Measurements from ENCODE around the gene RNF157.

Gene RNF157

DNA sequence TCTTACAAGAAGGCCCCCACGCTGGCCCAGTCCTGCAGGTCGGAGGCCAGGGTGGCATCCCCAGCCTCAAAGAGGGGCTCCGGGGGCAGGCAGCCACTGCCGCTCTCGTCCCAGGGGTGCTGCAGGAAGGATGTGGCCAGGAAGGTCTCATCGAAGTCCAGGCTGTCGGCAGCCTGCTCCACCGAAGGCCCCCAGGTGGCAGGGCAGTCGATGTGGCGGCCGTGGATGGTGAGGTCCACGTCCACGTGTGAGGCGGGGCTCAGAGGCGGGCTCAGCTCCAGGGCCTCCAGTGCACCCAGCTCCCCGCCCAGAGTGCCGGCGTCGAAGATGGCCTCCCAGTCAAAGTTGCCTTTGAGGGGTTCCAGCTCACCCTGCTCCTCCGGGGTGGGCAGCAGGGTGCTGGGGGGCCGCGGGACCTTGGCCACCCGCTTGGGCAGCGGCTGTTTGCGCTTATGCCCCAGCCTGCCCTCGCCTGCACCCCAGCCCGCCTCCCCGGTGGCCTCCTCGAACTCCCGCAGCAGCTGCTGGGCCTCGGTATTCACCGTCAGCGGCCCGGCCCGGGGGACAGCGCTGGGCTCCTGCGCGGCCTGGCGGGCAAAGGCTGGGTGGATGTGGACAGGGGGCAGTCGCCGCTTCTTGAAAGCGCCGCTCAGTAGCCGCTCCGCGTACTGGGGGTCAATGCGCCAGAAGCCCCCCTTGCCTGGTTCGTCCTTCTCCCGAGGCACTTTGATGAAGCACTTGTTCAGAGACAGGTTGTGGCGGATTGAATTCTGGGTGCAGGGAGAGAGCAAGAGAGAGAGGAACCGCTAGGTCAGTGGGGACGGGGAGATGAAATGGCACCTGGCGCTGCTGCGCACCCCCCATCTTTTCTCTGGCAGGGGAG lies 102.7 kb downstream of the RNF157 start:
- POLR2A ChIA-PET: no interaction called here
- H3K36me3 ChIP-seq (ENCODE audit: control insufficient read depth in 4 of 4, insufficient read depth in 4 of 4, low read length in 3 of 4): no peaks in the 10 kb centered on the region
- CTCF ChIA-PET: interaction anchor here (0.6 to 1.6 kb wide), 4 partner anchors 10 to 142 kb away, joined by 3 to 4 read pairs (median 4); no protein-coding TSS in a partner anchor
- H3K27me3 ChIP-seq (replicated peaks in 2 of 5; ENCODE audit: control insufficient read depth in 4 of 5, insufficient read depth in 5 of 5, low read length in 4 of 5): peaks cover 0 to 33% (median 18%) of the 10 kb centered on the region in 5 experiments
- H3K4me1 ChIP-seq (ENCODE audit: control extremely low read depth in 1 of 4, control insufficient read depth in 4 of 4, insufficient read depth in 4 of 4, low read length in 3 of 4): peaks cover 2 to 29% (median 24%) of the 10 kb centered on the region in 4 experiments
- H3K4me3 ChIP-seq (ENCODE audit: control insufficient read depth in 1 of 7, extremely low read depth in 1 of 7, insufficient read depth in 4 of 7, low read depth in 2 of 7, low read length in 6 of 7): no peak overlapping the region
- no peak for DNase-seq
- no peak overlapping the region for H3K27ac ChIP-seq (ENCODE audit: insufficient read depth in 1 of 2, low read depth in 1 of 2, low read length in 2 of 2, poor library complexity in 1 of 2, severe bottlenecking in 2 of 2)
- WGBS (ENCODE audit: insufficient coverage): 87% methylated on average over 51 of the region's 54 CpGs
- no peaks in the 10 kb centered on the region for H3K9me3 ChIP-seq (ENCODE audit: control extremely low read depth in 1 of 5, control insufficient read depth in 4 of 5, insufficient read depth in 2 of 5, low read depth in 1 of 5, low read length in 4 of 5)

DNA sequence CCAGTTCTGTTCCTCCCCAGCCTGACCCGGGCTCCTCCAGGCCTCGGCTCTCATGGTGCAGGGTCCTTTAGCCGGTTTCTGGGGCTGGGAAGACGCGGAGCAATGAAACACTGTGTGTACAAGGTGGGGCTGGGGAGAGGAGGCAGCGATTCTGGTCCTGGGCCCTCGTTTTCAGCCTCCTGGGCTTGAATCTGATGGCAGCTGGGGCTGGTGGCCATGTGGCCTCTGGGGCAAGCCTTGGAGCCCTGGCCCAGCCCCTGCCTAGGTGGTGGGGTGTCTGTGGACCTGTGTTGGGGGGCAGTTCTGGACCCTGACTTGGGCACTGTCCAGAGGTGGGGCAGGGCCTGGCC lies 103.3 kb downstream of the RNF157 start:
- 93% methylated on average over 7 of the region's 7 CpGs for WGBS (ENCODE audit: insufficient coverage)
- ChIA-PET POLR2A (no interaction called here), CTCF (interaction anchor here (0.6 to 1.6 kb wide), 3 partner anchors 9 to 143 kb away, joined by 3 to 4 read pairs (median 3); no protein-coding TSS in a partner anchor)
- DNase-seq: no peak
- peaks cover 2 to 25% (median 19%) of the 10 kb centered on the region in 4 experiments for H3K4me1 ChIP-seq (ENCODE audit: control extremely low read depth in 1 of 4, control insufficient read depth in 4 of 4, insufficient read depth in 4 of 4, low read length in 3 of 4)
- no peak overlapping the region for H3K27ac ChIP-seq (ENCODE audit: insufficient read depth in 1 of 2, low read depth in 1 of 2, low read length in 2 of 2, poor library complexity in 1 of 2, severe bottlenecking in 2 of 2)
- H3K9me3 ChIP-seq (ENCODE audit: control extremely low read depth in 1 of 5, control insufficient read depth in 4 of 5, insufficient read depth in 2 of 5, low read depth in 1 of 5, low read length in 4 of 5): no peaks in the 10 kb centered on the region
- no peak overlapping the region for H3K4me3 ChIP-seq (ENCODE audit: control insufficient read depth in 1 of 7, extremely low read depth in 1 of 7, insufficient read depth in 4 of 7, low read depth in 2 of 7, low read length in 6 of 7)
- H3K27me3 ChIP-seq (replicated peaks in 2 of 5; ENCODE audit: control insufficient read depth in 4 of 5, insufficient read depth in 5 of 5, low read length in 4 of 5): peaks cover 0 to 33% (median 18%) of the 10 kb centered on the region in 5 experiments
- H3K36me3 ChIP-seq (ENCODE audit: control insufficient read depth in 4 of 4, insufficient read depth in 4 of 4, low read length in 3 of 4): no peaks in the 10 kb centered on the region

DNA sequence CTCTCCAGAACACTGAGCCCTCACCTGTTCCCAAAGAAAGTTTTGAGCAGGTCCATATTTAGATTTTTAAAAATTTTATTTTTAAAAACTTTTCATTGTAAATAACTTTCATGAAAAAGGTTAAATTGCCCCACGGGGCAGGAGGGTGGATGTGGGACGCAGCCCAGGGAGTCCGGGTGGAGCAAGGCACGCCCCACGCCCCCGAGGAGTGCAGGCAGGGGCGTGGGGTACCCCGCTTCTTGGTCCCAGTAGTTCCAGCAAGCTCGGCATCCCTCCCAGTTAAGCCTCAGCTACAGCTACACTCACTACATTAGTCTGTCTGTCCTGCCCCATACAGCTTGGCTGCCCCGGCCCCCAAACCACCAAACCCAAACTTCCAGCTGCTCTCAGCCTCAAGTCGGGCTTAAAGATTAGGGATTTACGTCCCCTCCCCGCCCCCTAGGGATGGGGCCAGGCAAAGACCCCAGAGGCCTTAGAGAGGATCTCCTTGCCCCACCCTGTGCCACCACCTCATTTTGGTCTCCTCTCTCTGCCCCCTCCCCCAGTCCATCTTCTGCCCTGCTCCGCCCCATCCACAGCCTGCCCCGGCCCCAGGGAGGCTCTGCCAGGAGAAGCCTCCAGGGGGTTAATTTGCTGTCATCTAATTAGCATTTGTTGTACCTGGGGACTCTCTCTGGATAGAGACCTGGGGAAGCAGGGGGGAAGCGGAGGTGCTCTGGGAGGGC lies 103.9 kb downstream of the RNF157 start:
- Histone ChIP-seq H3K4me1 (ENCODE audit: control extremely low read depth in 1 of 4, control insufficient read depth in 4 of 4, insufficient read depth in 4 of 4, low read length in 3 of 4) (peaks cover 0 to 19% (median 14%) of the 10 kb centered on the region in 4 experiments), H3K27me3 (replicated peaks in 2 of 5; ENCODE audit: control insufficient read depth in 4 of 5, insufficient read depth in 5 of 5, low read length in 4 of 5) (peaks cover 0 to 30% (median 16%) of the 10 kb centered on the region in 5 experiments), H3K9me3 (ENCODE audit: control extremely low read depth in 1 of 5, control insufficient read depth in 4 of 5, insufficient read depth in 2 of 5, low read depth in 1 of 5, low read length in 4 of 5) (no peaks in the 10 kb centered on the region), H3K4me3 (ENCODE audit: control insufficient read depth in 1 of 7, extremely low read depth in 1 of 7, insufficient read depth in 4 of 7, low read depth in 2 of 7, low read length in 6 of 7) (no peak overlapping the region), H3K36me3 (ENCODE audit: control insufficient read depth in 4 of 4, insufficient read depth in 4 of 4, low read length in 3 of 4) (no peaks in the 10 kb centered on the region), H3K27ac (ENCODE audit: insufficient read depth in 1 of 2, low read depth in 1 of 2, low read length in 2 of 2, poor library complexity in 1 of 2, severe bottlenecking in 2 of 2) (no peak overlapping the region)
- 98% methylated on average over 11 of the region's 16 CpGs for whole genome bisulfite sequencing (ENCODE audit: insufficient coverage)
- ChIA-PET CTCF (interaction anchor here (1.3 to 1.6 kb wide), 2 partner anchors 9 to 11 kb away, joined by 3 to 4 read pairs; no protein-coding TSS in a partner anchor), POLR2A (no interaction called here)
- DNase-seq: no peak

DNA sequence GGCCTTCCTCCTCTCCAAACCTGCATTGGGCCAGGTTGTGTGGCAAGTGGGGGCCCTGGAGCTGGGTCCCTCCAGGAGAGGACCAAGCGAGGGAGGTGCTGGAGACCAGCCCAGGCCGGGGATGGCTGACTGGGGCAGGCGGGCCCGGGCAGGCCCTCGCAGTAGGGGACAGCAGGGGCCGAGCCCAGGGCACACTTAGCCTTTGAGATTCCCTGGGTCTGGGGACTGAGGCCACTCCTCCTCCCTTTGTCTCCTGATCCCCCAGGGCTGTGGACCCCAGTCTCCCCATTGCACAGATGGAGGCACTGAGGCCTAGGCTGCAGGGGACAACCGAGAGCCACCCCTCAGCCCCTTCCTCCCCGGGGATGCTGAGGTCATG lies 104.5 kb downstream of the RNF157 start:
- no peak for DNase-seq
- Histone ChIP-seq H3K27ac (ENCODE audit: insufficient read depth in 1 of 2, low read depth in 1 of 2, low read length in 2 of 2, poor library complexity in 1 of 2, severe bottlenecking in 2 of 2) (no peak overlapping the region), H3K4me1 (ENCODE audit: control extremely low read depth in 1 of 4, control insufficient read depth in 4 of 4, insufficient read depth in 4 of 4, low read length in 3 of 4) (peaks cover 0 to 15% (median 10%) of the 10 kb centered on the region in 4 experiments), H3K36me3 (ENCODE audit: control insufficient read depth in 4 of 4, insufficient read depth in 4 of 4, low read length in 3 of 4) (no peaks in the 10 kb centered on the region), H3K9me3 (ENCODE audit: control extremely low read depth in 1 of 5, control insufficient read depth in 4 of 5, insufficient read depth in 2 of 5, low read depth in 1 of 5, low read length in 4 of 5) (no peaks in the 10 kb centered on the region), H3K4me3 (ENCODE audit: control insufficient read depth in 1 of 7, extremely low read depth in 1 of 7, insufficient read depth in 4 of 7, low read depth in 2 of 7, low read length in 6 of 7) (no peak overlapping the region), H3K27me3 (replicated peaks in 2 of 5; ENCODE audit: control insufficient read depth in 4 of 5, insufficient read depth in 5 of 5, low read length in 4 of 5) (peaks cover 0 to 25% (median 14%) of the 10 kb centered on the region in 5 experiments)
- 87% methylated on average over 7 of the region's 8 CpGs for WGBS (ENCODE audit: insufficient coverage)
- ChIA-PET CTCF (no interaction called here), POLR2A (no interaction called here)

DNA sequence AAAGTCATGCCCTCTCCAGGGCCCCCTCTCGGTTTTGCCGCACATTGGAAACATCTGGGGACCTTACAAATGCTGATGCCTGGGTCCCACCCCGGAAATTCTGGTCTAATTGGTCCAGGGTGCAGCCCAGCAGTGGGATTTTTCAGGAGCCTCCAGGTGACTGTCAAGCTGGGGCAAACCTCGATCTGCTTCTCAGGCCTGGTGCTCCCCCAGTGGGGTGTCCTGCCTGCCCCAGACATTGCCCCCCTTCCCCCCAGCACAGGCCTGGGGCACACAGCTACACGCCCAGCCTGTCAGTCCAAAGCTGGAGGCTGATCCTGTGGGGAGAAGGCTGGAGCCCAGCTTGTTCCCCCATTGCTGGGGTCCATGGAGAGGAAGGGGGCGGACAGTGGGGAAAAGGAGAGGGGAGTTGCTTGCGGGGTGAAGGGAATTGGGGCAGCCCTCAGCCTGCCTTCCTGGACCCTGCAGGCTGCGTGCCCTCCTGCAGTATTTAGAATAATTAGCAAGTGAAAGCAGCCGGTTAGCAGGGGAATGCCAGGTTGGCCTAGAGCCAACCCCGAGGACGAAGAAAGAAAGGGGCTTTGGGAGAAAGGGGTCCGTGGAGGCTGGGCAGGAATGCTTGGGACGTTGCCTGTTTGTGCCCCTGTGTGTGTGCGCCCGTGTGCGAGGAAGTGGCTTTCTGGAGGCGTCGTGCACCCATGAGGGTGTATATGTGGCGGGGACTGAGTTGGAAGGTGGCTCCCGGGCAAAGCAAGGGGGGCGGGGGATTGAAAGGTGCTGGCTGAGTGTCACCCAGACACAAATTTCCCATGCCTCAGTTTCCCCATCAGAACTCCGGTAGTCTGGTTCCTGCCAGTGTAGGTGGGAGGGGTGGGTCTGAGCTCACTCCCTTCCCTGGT lies 105.1 kb downstream of the RNF157 start:
- no peak overlapping the region for H3K27ac ChIP-seq (ENCODE audit: insufficient read depth in 1 of 2, low read depth in 1 of 2, low read length in 2 of 2, poor library complexity in 1 of 2, severe bottlenecking in 2 of 2)
- peaks cover 0 to 15% (median 11%) of the 10 kb centered on the region in 4 experiments for H3K4me1 ChIP-seq (ENCODE audit: control extremely low read depth in 1 of 4, control insufficient read depth in 4 of 4, insufficient read depth in 4 of 4, low read length in 3 of 4)
- no peak overlapping the region for H3K4me3 ChIP-seq (ENCODE audit: control insufficient read depth in 1 of 7, extremely low read depth in 1 of 7, insufficient read depth in 4 of 7, low read depth in 2 of 7, low read length in 6 of 7)
- no peaks in the 10 kb centered on the region for H3K36me3 ChIP-seq (ENCODE audit: control insufficient read depth in 4 of 4, insufficient read depth in 4 of 4, low read length in 3 of 4)
- peaks cover 0 to 19% (median 10%) of the 10 kb centered on the region in 5 experiments for H3K27me3 ChIP-seq (replicated peaks in 2 of 5; ENCODE audit: control insufficient read depth in 4 of 5, insufficient read depth in 5 of 5, low read length in 4 of 5)
- H3K9me3 ChIP-seq (ENCODE audit: control extremely low read depth in 1 of 5, control insufficient read depth in 4 of 5, insufficient read depth in 2 of 5, low read depth in 1 of 5, low read length in 4 of 5): no peaks in the 10 kb centered on the region
- no peak for DNase-seq
- ChIA-PET CTCF (interaction anchor here (0.6 to 6.1 kb wide), 2 partner anchors 13 to 15 kb away, joined by 4 to 32 read pairs; no protein-coding TSS in a partner anchor), POLR2A (no interaction called here)
- 84% methylated on average over 18 of the region's 22 CpGs for WGBS (ENCODE audit: insufficient coverage)

DNA sequence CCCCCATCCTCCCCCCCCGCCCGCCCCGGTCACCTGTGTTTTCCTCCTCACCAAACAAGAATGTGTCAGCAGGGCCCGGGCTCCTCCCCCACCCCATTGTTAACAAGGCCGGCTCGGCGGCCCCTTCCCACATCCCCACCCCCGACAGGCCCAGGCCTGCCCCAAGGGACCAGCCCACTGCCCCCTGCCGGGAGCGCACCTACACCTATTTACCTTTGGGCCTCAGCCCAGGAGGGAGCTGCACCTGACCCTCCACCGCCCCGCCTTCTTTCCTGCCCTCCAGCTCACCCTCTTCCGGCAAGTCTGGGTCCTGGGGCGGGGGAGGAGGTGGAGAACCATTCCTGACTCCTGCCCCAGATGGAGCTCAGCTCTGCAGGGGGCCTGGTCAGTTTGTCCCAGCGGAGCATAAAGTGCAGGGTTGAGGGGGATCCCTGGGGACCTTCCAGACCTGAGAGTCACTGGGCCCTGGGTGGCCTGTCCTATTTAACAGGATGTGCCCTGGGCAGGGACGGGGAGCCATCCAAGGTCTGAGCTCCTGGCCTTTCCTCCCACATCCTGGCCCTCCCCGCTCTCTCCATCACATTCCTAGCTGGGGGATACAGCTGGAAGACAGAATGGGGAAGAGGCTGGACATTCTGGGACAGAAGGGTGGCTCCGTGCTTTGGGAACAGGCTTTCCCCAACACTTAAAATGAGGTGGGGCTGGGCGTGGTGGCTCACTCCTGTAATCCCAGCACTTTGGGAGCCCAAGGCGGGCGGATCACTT lies 107.5 kb downstream of the RNF157 start:
- H3K36me3 ChIP-seq (ENCODE audit: control insufficient read depth in 4 of 4, insufficient read depth in 4 of 4, low read length in 3 of 4): no peaks in the 10 kb centered on the region
- ChIA-PET POLR2A (no interaction called here), CTCF (interaction anchor here (1.2 to 6.1 kb wide), 5 partner anchors 9 to 265 kb away, joined by 3 to 32 read pairs (median 4); no protein-coding TSS in a partner anchor)
- peaks cover 0 to 11% (median 10%) of the 10 kb centered on the region in 4 experiments for H3K4me1 ChIP-seq (ENCODE audit: control extremely low read depth in 1 of 4, control insufficient read depth in 4 of 4, insufficient read depth in 4 of 4, low read length in 3 of 4)
- DNase-seq: no peak
- H3K27ac ChIP-seq (ENCODE audit: insufficient read depth in 1 of 2, low read depth in 1 of 2, low read length in 2 of 2, poor library complexity in 1 of 2, severe bottlenecking in 2 of 2): no peak overlapping the region
- 100% methylated on average over 7 of the region's 21 CpGs for WGBS (ENCODE audit: insufficient coverage)
- H3K4me3 ChIP-seq (ENCODE audit: control insufficient read depth in 1 of 7, extremely low read depth in 1 of 7, insufficient read depth in 4 of 7, low read depth in 2 of 7, low read length in 6 of 7): no peak overlapping the region
- H3K9me3 ChIP-seq (ENCODE audit: control extremely low read depth in 1 of 5, control insufficient read depth in 4 of 5, insufficient read depth in 2 of 5, low read depth in 1 of 5, low read length in 4 of 5): no peaks in the 10 kb centered on the region
- H3K27me3 ChIP-seq (replicated peaks in 2 of 5; ENCODE audit: control insufficient read depth in 4 of 5, insufficient read depth in 5 of 5, low read length in 4 of 5): no peaks in the 10 kb centered on the region

Measured in common myeloid progenitor, CD34-positive (primary cell).